ENCODE data around the gene CTXN1.
"Not testable (repeated sequence)": the region's sequence is repeated elsewhere in the genome, so short reads cannot be mapped to it uniquely, and the experiment has no call there.

CTXN1 gene

DNA sequence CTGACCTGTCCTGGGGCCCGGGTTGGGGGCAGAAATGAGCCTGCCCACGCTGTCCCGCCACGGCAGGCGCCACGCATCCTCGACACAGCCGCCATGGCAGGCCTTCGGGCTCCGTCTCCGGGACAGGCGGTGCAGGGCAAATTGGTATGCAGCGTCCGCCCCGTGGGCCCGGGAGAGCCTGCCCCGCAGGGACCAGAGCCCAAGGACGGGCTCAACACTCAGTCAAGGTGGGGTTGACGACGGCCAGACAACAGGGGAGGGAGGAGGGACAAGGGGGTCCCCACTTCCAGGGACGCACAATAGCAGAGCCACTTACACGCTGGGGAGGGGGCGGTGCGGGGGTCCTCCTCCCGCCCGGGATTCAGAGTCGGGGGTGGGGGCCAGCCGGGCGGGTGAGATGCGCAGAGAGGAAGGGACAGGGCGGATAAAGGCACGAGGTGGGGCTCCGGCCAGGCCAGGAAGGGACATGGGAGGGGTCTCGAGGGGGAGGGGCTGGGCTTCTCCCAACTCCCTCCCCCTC is 1.2 kb downstream of the CTXN1 start:
- no peak for DNase-seq

DNA sequence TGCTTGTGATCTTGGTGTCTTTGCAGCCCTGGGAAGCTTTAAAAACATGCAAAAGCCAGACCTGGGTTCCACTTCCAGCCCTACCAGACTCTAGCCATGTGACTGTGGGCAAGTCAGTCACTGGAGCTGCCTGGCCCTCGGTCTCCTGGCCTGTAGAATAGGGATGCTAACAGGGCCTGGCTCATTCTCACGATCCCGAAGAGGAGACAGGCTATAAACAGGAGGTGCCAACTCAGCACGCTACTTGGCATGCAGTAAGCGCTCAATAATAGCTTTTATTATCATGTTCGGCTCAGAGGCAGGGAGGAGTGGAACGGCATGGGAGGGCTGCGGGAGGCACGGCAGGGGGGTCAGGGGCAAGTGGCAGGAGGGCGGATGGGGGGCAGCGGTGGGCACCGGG is 1.7 kb downstream of the CTXN1 start:
- no peak for DNase-seq

DNA sequence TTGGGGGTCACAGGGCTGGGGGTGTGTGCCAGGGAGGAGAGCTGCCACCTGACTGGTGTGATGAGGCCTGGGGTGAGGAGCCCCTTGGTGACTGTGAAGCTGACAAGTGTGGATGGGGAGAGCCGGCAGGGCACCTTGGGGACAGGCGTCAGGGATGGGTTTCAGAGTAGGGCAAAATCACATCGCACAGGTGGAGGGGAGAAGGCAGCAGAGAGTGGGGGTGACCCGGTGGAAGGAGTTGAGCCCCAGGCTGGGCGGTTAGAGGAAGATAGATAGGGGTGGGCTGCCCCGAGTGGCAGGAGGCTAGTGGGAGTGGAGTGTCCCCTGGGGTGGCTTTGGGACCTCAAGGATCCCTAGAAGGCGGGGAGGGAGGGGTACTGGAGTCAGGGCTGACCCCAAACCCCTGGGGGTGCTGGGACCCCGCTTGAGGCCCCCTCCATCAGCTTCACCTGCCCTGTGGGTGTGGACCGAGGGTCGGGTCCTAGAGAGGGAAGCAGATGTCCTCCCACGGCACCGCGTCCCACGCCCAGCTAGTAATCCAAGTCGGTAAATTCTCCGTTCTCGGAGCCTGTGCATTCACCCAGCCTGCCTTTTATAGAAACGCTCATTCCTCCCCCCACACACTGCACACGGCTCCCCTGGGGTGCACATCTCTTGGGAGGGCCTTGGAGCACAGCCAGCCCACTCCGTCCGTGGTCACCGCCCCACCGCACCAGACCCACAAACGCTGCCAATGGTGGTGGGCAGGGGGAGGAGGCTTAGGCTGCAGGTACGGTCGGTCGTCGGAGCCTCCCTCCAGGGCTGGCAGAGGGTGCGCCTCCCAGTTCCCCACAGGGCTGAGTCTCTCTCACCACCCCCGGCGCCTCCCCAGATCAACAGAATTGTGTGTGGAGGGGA is 2.4 kb downstream of the CTXN1 start:
- DNase-seq = no peak

DNA sequence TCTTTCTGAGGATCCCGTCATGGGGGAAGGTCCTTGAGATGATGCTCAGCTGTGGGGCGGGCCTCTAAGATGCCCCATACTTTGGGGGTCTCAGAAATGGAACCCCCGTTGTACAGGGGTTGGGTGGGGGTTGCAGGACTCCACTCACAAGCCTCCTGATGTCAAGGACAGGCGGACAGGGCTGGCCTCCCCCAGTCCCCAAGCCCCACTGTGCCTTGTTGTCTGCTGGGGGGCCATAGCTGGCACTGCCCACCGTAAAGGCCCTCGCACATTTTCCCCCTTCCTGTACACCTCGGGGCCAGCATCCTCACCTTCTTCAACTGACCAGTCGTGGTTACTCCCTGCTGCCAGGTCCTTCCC is 3.1 kb downstream of the CTXN1 start:
- DNase-seq = no peak

DNA sequence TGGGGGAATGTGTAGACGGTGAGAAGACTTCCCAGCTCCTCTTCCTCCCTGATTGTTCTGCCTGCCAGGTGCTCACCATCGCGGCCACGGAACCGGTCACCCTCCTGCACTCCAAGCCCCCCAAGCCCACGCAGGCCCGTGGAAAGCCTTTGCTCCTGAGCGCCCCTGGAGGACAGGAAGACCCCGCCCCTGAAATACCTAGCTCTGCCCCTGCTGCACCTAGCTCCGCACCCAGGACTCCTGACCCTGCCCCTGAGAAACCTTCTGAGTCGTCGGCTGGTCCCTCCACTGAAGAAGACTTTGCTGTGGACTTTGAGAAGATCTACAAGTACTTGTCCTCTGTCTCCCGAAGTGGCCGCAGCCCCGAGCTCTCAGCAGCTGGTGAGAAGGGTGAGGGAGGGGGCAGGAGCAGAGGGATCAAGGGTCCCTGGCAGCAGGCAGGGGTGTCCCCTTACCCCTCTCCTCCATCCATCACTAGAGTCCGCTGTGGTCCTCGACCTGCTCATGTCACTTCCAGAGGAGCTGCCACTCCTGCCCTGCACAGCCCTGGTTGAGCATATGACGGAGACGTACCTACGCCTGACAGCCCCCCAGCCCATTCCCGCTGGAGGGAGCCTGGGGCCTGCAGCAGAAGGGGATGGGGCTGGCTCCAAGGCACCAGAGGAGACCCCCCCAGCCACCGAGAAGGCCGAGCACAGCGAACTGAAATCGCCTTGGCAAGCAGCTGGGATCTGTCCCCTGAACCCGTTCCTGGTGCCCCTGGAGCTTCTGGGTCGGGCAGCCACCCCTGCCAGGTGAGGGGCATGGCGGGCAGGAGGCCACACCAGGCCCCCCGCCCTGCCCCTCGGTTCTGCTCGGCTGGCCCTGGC is 3.7 kb downstream of the CTXN1 start:
- DNase-seq = no peak

DNA sequence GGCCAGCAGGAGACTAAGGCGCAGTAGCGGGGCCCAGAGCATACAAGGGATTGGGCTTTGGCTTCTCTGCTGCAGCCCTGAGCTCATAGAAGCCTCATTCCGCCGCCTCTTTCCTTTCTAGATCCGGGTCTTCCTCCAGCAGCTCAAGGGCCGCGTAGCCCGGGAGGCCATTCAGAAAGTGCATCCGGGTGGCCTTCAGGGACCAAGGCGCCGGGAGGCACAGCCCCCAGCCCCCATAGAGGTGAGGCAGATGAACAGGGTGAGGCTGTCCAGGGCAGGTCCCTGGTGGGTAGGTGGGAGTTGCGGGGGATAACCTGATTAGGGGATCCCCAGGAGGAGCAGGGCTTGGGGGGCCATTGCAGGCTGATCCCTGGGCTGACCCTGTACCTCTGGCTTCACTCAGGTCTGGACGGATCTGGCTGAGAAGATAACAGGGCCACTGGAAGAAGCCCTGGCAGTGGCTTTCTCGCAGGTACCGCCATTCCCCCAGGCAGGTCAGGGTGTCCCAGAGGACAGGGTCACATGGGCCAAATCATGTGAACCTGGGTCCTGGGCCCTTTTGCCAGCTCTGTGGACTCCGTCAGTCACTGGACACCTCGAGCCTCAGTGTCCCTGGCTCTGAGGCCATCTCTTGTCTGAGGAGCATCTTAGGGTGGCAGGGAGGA is 4.5 kb downstream of the CTXN1 start:
- no peak for DNase-seq

DNA sequence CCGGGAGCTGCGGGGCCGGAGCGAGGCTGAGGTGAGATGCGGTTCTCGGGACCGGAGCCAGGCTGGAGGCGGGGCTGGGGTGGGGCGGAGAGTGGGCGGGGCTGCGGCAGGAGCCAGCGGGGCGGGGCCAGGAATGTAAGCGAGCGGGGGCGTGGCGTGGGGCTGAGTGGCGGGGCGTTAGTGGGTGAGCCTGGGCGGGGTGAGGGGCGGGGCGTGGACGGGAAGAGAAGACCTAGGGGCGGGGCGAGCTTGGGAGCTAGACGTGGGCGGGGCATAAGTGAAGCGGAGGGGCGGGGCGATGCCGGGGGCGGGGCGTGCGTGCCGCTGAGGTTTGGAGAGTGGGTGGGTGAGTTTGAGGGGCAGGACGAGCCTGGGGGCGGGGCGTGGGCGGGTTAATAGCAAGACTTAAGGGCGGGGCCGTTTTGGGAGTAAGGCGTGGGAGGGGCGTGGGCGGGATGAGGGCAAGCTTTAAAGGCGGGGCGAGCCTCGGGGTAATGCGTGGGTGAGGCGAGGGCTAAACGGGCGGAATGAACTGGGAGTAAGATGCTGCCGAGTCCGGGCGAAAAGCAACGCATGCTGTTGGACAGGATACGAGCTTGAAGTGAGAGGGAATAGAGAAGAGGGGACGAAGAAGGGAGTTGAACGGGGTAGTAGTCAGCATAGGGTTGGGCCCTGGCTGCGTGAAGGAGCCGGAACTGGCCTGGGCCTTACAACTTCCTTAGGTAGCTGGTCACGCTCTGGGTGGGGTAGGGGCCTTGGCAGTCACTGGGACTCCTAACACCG is 5.2 kb downstream of the CTXN1 start:
- DNase-seq = peak; percentile 70 to 92

DNA sequence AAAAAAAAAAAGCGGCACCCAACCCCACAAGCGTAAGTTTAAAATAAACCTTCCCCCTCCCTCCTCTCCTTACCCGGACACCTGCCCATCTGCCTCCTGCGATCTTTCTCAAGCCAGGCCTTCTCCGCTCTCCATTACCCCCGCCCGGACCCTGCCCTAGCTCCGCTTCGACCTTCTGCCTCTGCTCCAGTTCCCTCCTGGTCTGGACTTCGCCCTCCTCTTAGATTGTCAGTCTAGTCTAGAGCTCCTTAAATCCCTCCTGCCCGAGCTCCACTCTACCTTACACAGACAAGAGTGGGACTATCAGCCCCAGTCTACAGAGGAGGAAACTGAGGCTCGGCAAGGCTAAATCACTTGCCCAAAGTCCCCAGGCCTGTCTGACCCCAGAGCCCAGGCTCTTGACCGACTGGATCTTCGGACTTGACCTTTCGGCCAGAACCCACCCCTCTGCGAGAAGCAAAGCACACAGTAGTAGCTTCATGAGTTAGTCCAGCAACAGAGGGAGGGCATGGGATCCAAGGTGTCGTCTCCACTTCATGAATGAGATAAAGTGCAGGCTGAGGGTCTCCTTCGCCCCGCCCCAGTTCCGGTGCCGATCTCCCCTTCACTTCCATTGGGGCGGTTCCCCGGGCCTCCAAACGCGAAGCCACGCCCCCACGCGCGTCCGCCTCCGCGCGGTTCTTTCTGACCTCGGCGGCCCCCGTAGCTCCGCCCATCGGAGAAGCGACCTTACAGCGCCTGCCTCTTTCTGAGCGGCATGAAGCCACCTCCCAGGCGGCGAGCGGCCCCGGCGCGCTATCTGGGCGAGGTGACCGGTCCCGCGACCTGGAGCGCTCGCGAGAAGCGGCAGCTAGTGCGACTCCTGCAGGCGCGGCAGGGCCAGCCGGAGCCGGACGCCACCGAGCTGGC is 6.1 kb downstream of the CTXN1 start, which contains the start of gene SNAPC2:
SNAPC2 (plus strand) TSS at position 729 of the 909 bp plus-strand sequence; CDS start at position 758, 29 bp downstream.
- peak; percentile 70 for DNase-seq

DNA sequence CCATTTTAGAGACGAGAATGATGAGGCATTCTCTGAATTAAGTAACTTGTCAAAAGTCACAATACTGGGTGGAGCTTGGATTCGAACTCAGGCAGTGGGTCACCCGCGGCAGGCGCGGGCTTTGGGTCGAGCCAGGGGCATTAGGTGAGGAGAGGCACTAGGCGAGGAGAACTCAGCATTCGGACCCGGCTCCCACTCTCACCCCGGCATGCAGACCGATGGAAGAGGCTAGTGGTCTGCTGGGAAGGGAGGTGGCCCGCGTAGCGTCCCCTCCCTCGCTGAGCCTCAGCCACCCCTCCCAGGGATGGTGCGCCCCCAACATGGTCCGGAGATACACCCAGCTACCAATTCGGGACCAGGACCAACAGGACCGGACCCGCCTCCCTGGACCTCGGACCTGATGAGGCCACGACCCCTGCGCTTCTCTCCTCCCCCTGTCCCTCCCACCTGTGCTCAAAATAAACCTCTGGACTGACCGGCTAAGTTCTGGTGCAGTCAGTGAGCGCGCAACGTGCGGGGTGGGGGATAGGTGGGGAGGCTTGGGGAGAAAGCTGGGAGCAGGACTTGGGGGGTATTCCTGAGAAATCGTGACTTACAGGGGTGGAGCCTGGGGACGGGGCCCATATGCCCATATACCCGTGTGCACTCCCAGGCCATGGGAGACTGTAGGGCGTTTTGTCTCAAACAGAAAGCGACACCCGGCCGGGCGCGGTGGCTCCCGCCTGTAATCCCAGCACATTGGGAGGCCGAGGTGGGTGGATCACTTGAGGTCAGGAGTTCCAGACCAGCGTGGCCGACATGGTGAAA is 7.1 kb downstream of the CTXN1 start:
- DNase-seq = no peak

DNA sequence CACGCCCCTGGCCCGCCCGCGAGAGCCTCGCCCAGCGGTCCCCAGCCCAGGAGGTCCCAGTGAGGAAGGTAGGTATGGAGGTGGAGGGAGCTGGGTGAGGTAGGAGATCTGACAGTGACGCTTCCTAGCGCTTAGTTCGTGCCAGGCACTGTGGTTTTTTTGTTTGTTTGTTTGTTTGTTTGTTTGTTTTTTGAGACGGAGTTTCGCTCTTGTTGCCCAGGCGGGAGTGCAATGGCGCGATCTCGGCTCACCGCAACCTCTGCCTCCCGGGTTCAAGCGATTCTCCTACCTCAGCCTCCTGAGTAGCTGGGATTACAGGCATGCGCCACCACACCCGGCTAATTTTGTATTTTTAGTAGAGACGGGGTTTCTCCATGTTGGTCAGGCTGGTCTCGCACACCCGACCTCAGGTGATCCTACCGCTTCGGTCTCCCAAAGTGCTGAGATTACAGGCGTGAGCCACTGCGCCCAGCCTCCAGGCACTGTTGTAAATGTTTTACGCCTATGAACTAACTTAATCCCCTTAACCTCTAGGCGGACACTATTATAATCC is 7.8 kb downstream of the CTXN1 start:
- DNase-seq = not testable (repeated sequence)

DNA sequence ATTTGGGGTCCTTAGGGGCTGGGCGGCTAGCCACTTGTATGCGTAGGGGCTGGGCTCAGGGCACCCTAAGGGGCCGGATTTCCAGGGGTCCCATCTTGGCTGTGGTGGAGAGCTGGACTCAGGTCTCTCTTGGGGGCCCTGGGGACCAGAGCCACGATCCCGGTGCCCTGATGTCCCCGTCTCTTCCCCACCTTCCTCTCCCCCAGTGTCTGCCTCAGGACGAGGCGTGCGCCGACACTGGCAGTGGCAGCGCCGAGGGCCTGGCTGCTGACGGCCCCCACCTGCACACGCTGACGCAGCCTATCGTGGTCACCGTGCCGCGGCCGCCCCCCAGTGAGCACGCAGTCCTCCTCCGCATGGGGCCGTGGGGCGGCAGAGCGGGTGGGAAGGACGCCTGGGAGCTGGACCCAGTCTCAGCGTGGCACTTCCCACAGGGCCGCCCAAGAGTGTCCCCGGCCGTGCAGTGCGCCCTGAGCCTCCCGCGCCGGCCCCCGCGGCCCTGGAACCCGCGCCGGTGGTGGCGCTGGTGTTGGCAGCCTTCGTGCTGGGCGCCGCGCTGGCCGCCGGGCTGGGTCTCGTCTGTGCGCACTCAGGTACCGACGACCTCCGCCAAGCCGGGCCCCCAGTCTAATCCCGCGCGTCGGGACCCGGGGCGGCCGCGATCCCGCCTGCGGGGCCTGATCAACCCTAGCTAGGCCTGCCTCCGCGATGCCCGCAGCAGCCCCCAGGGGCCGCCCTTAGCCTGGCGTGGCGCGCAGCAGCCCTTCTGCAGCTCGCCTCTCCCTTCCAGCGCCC is 8.5 kb downstream of the CTXN1 start:
- no peak for DNase-seq

DNA sequence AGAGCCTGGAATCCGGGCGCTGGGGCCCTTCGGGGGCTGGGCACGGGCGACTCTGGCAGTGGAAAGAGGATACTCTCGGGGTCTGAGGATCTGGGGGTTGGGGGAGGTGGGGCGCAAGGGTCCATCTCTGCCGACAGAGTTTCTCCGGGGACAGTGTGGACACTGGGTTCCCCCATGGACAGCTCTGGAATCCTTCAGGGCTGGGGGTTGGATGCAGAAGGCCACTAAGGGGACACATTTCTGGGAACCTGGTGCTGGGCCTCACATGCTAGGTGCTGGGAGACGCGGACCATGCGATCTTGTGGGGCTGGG is 9.0 kb downstream of the CTXN1 start:
- no peak for DNase-seq

DNA sequence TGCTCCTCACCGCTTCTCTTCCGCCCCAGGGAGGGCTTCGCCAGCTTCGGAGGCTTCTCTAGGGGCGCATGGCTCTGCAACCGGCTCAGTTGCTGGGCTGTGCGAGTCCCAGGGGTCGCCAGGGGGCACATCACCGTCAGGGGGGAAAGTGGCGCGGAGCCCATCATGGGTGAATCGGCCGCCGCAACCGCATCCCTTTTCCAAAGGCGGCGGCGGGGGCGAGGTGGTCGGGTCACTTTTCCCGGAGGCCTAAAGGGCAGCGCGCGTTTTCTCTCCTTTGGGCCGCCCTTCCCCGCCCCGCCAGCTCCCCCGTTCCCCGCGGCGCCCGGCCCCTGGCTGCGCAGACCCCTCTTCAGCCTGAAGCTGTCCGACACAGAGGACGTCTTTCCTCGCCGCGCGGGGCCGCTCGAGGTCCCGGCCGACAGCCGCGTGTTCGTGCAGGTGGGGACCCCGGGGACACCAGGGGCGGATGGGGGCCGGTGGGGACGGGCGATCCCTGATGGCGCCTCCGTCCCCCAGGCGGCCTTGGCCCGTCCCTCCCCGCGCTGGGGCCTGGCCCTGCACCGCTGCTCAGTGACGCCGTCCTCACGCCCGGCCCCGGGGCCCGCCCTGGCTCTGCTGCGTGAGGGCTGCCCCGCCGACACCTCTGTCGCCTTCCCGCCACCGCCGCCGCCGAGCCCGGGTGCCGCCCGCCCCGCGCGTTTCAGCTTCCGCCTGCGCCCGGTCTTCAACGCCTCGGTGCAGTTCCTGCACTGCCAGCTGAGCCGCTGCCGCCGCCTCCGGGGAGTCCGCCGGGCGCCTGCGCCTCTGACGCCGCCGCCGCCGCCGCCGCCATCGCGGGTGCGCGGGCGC is 9.6 kb downstream of the CTXN1 start:
- no peak for DNase-seq

DNA sequence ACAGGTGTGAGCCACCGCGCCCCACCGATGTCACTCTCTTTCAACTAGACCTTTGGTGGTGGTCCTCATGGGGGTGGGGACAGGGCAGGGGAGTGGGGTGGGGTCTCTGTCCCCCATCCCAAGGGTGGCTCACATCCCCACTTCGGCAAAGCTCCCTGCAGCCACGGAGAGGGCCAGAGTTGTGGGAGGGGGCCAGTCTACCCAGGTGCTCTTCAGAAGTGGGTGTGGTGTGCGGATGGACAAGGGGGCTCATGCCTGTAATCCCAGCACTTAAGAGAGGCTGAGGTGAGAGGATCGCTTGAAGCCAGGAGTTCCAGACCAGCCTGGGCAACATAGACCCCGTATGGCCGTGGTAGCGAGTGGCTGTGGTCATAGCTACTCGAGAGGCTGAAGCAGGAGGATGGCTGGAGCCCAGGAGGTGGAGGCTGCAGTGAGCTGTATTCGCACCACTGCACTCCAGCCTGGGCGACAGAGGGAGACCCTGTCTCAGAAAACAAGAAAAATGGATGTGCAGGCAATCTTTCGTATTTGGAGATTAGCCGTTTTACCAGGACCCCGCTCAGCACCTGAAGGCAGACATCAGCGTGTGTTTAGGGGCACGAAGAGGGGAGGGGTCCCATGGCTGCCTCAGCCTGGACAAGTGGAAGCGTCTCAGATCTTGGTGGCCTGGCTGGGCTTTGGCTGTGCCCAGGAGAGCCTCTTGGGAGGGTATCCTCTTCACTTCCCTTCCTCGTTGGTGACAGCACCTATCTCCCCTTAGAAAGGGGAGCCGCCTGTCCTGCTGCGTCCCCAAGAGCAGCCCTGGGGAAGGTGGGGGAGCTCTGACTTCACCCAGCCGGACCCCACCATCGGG is 10.5 kb downstream of the CTXN1 start:
- no peak for DNase-seq

DNA sequence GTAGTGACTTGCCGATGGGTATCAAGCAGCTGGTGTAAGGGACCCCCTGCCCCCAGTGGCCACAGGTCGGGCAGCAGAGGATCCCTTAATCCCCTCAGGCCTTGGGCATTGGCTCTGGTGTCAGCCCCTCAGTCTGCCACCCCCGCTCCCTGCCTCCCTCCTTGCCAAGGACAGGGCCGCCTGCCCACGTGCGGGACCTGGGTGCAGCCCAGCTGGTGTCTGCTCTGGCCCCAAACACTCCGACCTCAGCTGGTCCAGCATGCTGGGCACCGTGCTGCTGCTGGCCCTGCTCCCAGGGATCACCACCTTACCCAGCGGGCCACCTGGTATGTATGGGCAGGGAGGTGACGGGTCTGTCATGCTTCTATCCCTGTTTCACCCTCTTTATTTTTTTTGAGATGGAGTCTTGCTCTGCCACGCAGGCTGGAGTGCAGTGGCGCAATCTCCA is 11.3 kb downstream of the CTXN1 start, which contains the start of gene TGFBR3L:
TGFBR3L (plus strand) TSS at position 233 of the 448 bp plus-strand sequence.
- no peak for DNase-seq

DNA sequence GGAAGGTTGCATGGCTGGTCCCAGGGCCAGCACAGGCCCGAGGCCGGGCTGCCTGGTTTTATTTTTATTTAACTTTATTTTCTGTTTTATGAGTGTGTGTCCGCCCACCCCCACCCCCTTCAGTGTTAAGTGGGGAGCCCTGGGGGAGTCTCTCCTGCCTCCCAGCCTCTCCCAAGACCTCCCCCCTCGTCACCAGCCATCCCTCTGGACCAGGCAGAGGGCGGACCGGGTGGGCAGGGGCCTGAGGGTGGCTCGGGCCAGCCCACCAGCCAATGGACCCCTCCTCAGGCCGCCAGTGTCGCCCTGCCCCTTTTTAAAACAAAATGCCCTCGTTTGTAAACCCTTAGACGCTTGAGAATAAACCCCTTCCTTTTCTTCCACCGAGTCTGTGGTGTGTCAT is 11.8 kb downstream of the CTXN1 start:
- no peak for DNase-seq

DNA sequence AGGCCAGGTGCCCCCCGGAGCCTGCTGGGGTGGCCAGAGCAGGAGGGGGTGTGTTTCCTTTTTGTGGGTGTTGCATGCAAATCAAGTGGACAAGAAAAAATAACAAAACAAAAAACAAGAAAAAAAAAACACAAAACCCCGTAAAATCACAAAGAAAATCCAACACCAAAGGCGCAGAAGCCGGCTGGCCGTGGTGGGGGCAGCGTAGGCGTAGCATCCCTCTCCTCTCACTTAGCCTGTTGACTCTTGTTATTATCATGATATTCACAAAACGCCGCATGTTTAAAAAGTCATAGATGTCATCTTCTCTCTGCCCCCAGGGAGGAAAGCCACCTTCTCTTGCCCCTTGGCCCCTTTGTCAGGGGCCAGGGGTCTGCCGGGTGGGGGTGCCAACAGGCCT is 12.3 kb downstream of the CTXN1 start:
- no peak for DNase-seq
